Measurements from ENCODE around the gene ATP12A.

The ATP12A gene

GRCh38 chr13:24709186-24709913, 29.1 kb downstream of the ATP12A start:
- TF ChIP-seq CTCF (IDR thresholded peaks at IDR 0.05), result no peak

GRCh38 chr13:24713022-24713421, 32.8 kb downstream of the ATP12A start:
- no peak for TF ChIP-seq CTCF (IDR thresholded peaks at IDR 0.05)

GRCh38 chr13:24716011-24716410, 35.8 kb downstream of the ATP12A start:
- TF ChIP-seq CTCF (IDR thresholded peaks at IDR 0.05), result no peak

- TF ChIP-seq CTCF (IDR thresholded peaks at IDR 0.05), result no peak
These were observed 36.2 kb downstream of the ATP12A start for GRCh38 chr13:24716446-24716845.

GRCh38 chr13:24717217-24717616, 37.0 kb downstream of the ATP12A start:
- no peak for TF ChIP-seq CTCF (IDR thresholded peaks at IDR 0.05)

- TF ChIP-seq CTCF (IDR thresholded peaks at IDR 0.05), result no peak
These were observed 38.2 kb downstream of the ATP12A start for GRCh38 chr13:24718192-24718965.

GRCh38 chr13:24719139-24719538, 38.9 kb downstream of the ATP12A start:
- TF ChIP-seq CTCF (IDR thresholded peaks at IDR 0.05), result no peak
